HEK293 (cell line): Measurements from ENCODE around the gene GTF2H4.

Source experiments
- CTCF ChIA-PET: fragments of 350-600 bp; formaldehyde crosslinking; extraction: SDS; loops from one replicate; lab custom pipeline; 2021; ENCODE audit warnings: antibody characterized with exemption; lab: Yijun Ruan, JAX
- POLR2A ChIA-PET: fragments of 300-600 bp; formaldehyde crosslinking; extraction: SDS; loops from one replicate; lab custom pipeline; 2020; ENCODE audit warnings: antibody characterized with exemption, inconsistent platforms; lab: Yijun Ruan, JAX
- H3K27ac ChIP-seq: fragments of 200-500 bp; sonication (Bioruptor generic); 2 replicates; pipeline ENCODE4 v1.5.1; 2014; ENCODE audit warnings: low read depth, low read length, control low read depth, inconsistent platforms; ENCODE audit errors: extremely low read depth
- H3K36me3 ChIP-seq, 2 experiments: fragments of 200-500 bp in 1 of 2; sonication (Bioruptor generic) in 1 of 2; 1 replicate in 1 of 2; 2 replicates in 1 of 2; pipeline ENCODE4 v1.5.1; 2014 to 2017; ENCODE audit warnings: inconsistent platforms in 2 of 2, low read length in 2 of 2; ENCODE audit not compliant: control insufficient read depth in 2 of 2, insufficient read depth in 1 of 2
- H3K4me1 ChIP-seq: fragments of 200-500 bp; sonication (Bioruptor generic); 2 replicates; pipeline ENCODE4 v1.5.1; 2014; ENCODE audit warnings: mild to moderate bottlenecking, low read length, inconsistent platforms; ENCODE audit not compliant: control insufficient read depth, insufficient read depth
- H3K4me3 ChIP-seq: 2 replicates; pipeline ENCODE4 v1.5.1; 2011; ENCODE audit warnings: low read depth, mild to moderate bottlenecking, control low read depth, low read length, moderate library complexity
- H3K9me3 ChIP-seq: fragments of 200-500 bp; sonication (Bioruptor generic); 2 replicates; pipeline ENCODE4 v1.5.1; 2014; ENCODE audit warnings: low read depth, low read length, inconsistent platforms; ENCODE audit not compliant: control insufficient read depth, insufficient read depth
- CTCF ChIP-seq: fragments of 450-650 bp; formaldehyde crosslinking; IDR thresholded peaks from 2 replicates; pipeline ENCODE4 v1.5.1; 2016; ENCODE audit warnings: missing biosample characterization, missing genetic modification characterization
- EGR2 ChIP-seq: fragments of 450-650 bp; formaldehyde crosslinking; IDR thresholded peaks from 2 replicates; pipeline ENCODE4 v1.5.1; 2016; ENCODE audit warnings: low read depth, missing biosample characterization, missing genetic modification characterization
- KLF8 ChIP-seq: fragments of 450-650 bp; formaldehyde crosslinking; IDR thresholded peaks from 2 replicates; pipeline ENCODE4 v1.5.1; 2016; ENCODE audit warnings: missing biosample characterization, missing genetic modification characterization
- OSR2 ChIP-seq: fragments of 450-650 bp; formaldehyde crosslinking; IDR thresholded peaks from 2 replicates; pipeline ENCODE4 v1.5.1; 2016; ENCODE audit warnings: missing biosample characterization, missing genetic modification characterization
- WT1 ChIP-seq: fragments of 450-650 bp; formaldehyde crosslinking; IDR thresholded peaks from 2 replicates; pipeline ENCODE4 v1.5.1; 2016; ENCODE audit warnings: missing biosample characterization, missing genetic modification characterization
- ZBTB11 ChIP-seq: fragments of 450-650 bp; formaldehyde crosslinking; conservative IDR thresholded peaks from 2 replicates; pipeline ENCODE4 v1.5.1; 2016; ENCODE audit warnings: low read depth, missing biosample characterization, missing genetic modification characterization
- ZBTB17 ChIP-seq: fragments of 450-650 bp; formaldehyde crosslinking; IDR thresholded peaks from 2 replicates; pipeline ENCODE4 v1.5.1; 2016; ENCODE audit warnings: missing biosample characterization, missing genetic modification characterization
- ZBTB6 ChIP-seq: fragments of 450-650 bp; formaldehyde crosslinking; IDR thresholded peaks from 2 replicates; pipeline ENCODE4 v1.5.1; 2017; ENCODE audit warnings: missing biosample characterization, missing genetic modification characterization
- ZFHX2 ChIP-seq: fragments of 450-650 bp; formaldehyde crosslinking; conservative IDR thresholded peaks from 2 replicates; pipeline ENCODE4 v1.5.1; 2016; ENCODE audit warnings: missing biosample characterization, missing genetic modification characterization
- ZNF112 ChIP-seq: fragments of 450-650 bp; formaldehyde crosslinking; IDR thresholded peaks from 2 replicates; pipeline ENCODE4 v1.5.0; 2017; ENCODE audit warnings: missing biosample characterization, missing genetic modification characterization
- ZNF175 ChIP-seq: fragments of 450-650 bp; formaldehyde crosslinking; IDR thresholded peaks from 2 replicates; pipeline ENCODE4 v1.5.1; 2016; ENCODE audit warnings: missing biosample characterization, missing genetic modification characterization
- ZNF341 ChIP-seq: fragments of 450-650 bp; formaldehyde crosslinking; IDR thresholded peaks from 2 replicates; pipeline ENCODE4; 2016; ENCODE audit warnings: low read depth, missing biosample characterization, missing genetic modification characterization
- ZNF354C ChIP-seq: fragments of 450-650 bp; formaldehyde crosslinking; IDR thresholded peaks from 2 replicates; pipeline ENCODE4 v1.5.1; 2016; ENCODE audit warnings: missing biosample characterization, missing genetic modification characterization, low read depth, borderline replicate concordance
- ZNF510 ChIP-seq: fragments of 450-650 bp; formaldehyde crosslinking; IDR thresholded peaks from 2 replicates; pipeline ENCODE4 v1.5.1; 2018; ENCODE audit warnings: mild to moderate bottlenecking, missing genetic modification characterization, missing biosample characterization; ENCODE audit not compliant: insufficient replicate concordance
- ZNF600 ChIP-seq: fragments of 450-650 bp; formaldehyde crosslinking; IDR thresholded peaks from 2 replicates; pipeline ENCODE4 v1.5.1; 2016; ENCODE audit warnings: missing biosample characterization, missing genetic modification characterization
- ZNF677 ChIP-seq: fragments of 450-650 bp; IDR thresholded peaks from 2 replicates; pipeline ENCODE4 v1.5.0; 2018; ENCODE audit warnings: missing biosample characterization, mild to moderate bottlenecking, missing genetic modification characterization, moderate library complexity
- ZNF76 ChIP-seq: fragments of 450-650 bp; formaldehyde crosslinking; IDR thresholded peaks from 2 replicates; pipeline ENCODE4; 2016; ENCODE audit warnings: low read depth, missing biosample characterization, missing genetic modification characterization, borderline replicate concordance
- ZNF785 ChIP-seq: fragments of 450-650 bp; formaldehyde crosslinking; IDR thresholded peaks from 2 replicates; pipeline ENCODE4 v1.5.1; 2016; ENCODE audit warnings: missing biosample characterization, missing genetic modification characterization

GTF2H4 gene

GRCh38 chr6:30882204-30882758, 25.7 kb upstream of the GTF2H4 start (continued):
- peak; percentile 88 for TF ChIP-seq ZBTB6 (tag by site-specific recombination)
- TF ChIP-seq ZNF112 (tag by site-specific recombination), result no peak
- no peak for TF ChIP-seq ZNF677 (tag by site-specific recombination)

GRCh38 chr6:30882759-30883684, 25.0 kb upstream of the GTF2H4 start:
- Histone ChIP-seq H3K27ac (peak overlapping the region; percentile 69), H3K4me3 (peak overlapping the region; percentile 47), H3K4me1 (peaks cover 29% of the 10 kb centered on the region), H3K36me3 (no peaks in the 10 kb centered on the region), H3K9me3 (no peaks in the 10 kb centered on the region)
- peak; percentile 35; the same call in 1 of the 2 replicates for TF ChIP-seq ZBTB17 (tag by site-specific recombination)
- TF ChIP-seq ZFHX2 (tag by site-specific recombination), result peak; percentile 55
- TF ChIP-seq ZNF510 (tag by site-specific recombination), result no peak
- peak; percentile 71 for TF ChIP-seq EGR2 (tag by site-specific recombination)
- peak; percentile 26; the same call in 1 of the 2 replicates for TF ChIP-seq ZNF76 (tag by site-specific recombination)
- TF ChIP-seq ZNF600, result peak; percentile 92
- 0 out of 2 replicates have a peak, but pooled peaks have one; percentile 54 for TF ChIP-seq ZNF785
- TF ChIP-seq ZNF175 (tag by site-specific recombination), result no peak
- TF ChIP-seq OSR2 (tag by site-specific recombination), result peak; percentile 16; the same call in 1 of the 2 replicates
- no peak for TF ChIP-seq KLF8 (tag by site-specific recombination)
- no peak for TF ChIP-seq CTCF (tag by site-specific recombination)
- 0 out of 2 replicates have a peak, but pooled peaks have one; percentile 23 for TF ChIP-seq WT1 (tag by site-specific recombination)
- TF ChIP-seq ZNF341 (tag by site-specific recombination), result peak; percentile 20
- TF ChIP-seq ZNF354C, result no peak
- TF ChIP-seq ZBTB11 (tag by site-specific recombination), result no peak
- ChIA-PET CTCF (interaction anchor here (0.6 to 14.8 kb wide), 17 partner anchors 11 to 310 kb away, joined by 3 to 332 read pairs (median 3); partner anchors contain the start of genes DHX16 and VARS2), POLR2A (interaction anchor here (0.6 to 2.9 kb wide), 18 partner anchors 13 to 245 kb away, joined by 3 to 24 read pairs (median 4); partner anchors contain the start of genes GTF2H4, IER3, MDC1 and NRM)
